HCT116 (cell line): ENCODE measurements around the gene WDR27. TPM values are rescaled to one million over a fixed set of nuclear protein-coding genes. Genes with fewer than 3 reads are reported as not detected.

ENCODE experiments used
- ATAC-seq: fragments of 200-7000 bp; cut with Tn5 transposase; 2 replicates; pipeline ENCODE4 v1.9.1; 2020; ENCODE audit warnings: mild to moderate bottlenecking, moderate library complexity
- BruUV-seq: library from RNA; stranded (reverse); fragments of 400-500 nt; replicated peaks from 2 replicates; lab custom pipeline; 2021; lab: Mats Ljungman, UMichigan
- CTCF ChIA-PET: fragments of 300-600 bp; sonication (Branson Sonifier 250); formaldehyde crosslinking; loops from one replicate; lab custom pipeline; 2021; ENCODE audit warnings: antibody characterized with exemption; lab: Charles Lee
- POLR2A ChIA-PET: fragments of 300-600, 350-600 bp; sonication (Branson Sonifier 250); formaldehyde crosslinking; loops from one replicate; lab custom pipeline; 2021; ENCODE audit warnings: antibody characterized with exemption; lab: Charles Lee
- RAD21 ChIA-PET, 2 experiments: fragments of 300-600 bp; sonication (Branson Sonifier 250); formaldehyde crosslinking; loops; one replicate each; lab custom pipeline; 2023; ENCODE audit warnings: low total read pairs in 2 of 2; ENCODE audit not compliant: uncharacterized antibody in 2 of 2, unreplicated experiment in 2 of 2, low non-redundant PET in 1 of 2; lab: Charles Lee
- DNase-seq: peaks from one replicate; pipeline ENCODE4 v3.0.0-alpha.2; 2010; ENCODE audit warnings: low read depth, low spot score
- H2AFZ ChIP-seq: fragments of 200-600 bp; shearing (Covaris generic), sonication (generic); 2 replicates; pipeline ENCODE4 v1.6.1; 2017; ENCODE audit warnings: low read depth, mixed run types, mixed read lengths, antibody characterized with exemption, low read length; ENCODE audit not compliant: poor library complexity, severe bottlenecking
- H3K27ac ChIP-seq: 2 replicates; pipeline ENCODE4 v1.5.1; 2012; ENCODE audit warnings: low read depth, low read length
- H3K27me3 ChIP-seq: fragments of 200-600 bp; sonication (generic); 2 replicates; pipeline ENCODE4 v1.6.1; 2016; ENCODE audit warnings: mixed run types, low read length, mixed read lengths; ENCODE audit not compliant: insufficient read depth
- H3K36me3 ChIP-seq, 2 experiments: fragments of 200-500 bp in 1 of 2; fragments of 200-600 bp in 1 of 2; sonication (Bioruptor generic) in 1 of 2; sonication (generic) in 1 of 2; 2 replicates each; pipeline versions ENCODE4 v1.5.1 to v1.6.1; 2014 to 2016; ENCODE audit warnings: low read length in 2 of 2, inconsistent platforms in 1 of 2, mixed read lengths in 1 of 2, mixed run types in 1 of 2; ENCODE audit not compliant: insufficient read depth in 2 of 2, control insufficient read depth in 1 of 2
- H3K4me1 ChIP-seq, 2 experiments: fragments of 200-600 bp in 1 of 2; sonication (generic) in 1 of 2; 2 replicates each; pipeline versions ENCODE4 v1.5.1 to v1.6.1; 2012 to 2017; ENCODE audit warnings: low read length in 2 of 2, inconsistent platforms in 1 of 2, mild to moderate bottlenecking in 1 of 2, mixed read lengths in 1 of 2, mixed run types in 1 of 2, moderate library complexity in 1 of 2; ENCODE audit not compliant: insufficient read depth in 2 of 2, control insufficient read depth in 1 of 2
- H3K4me2 ChIP-seq: fragments of 200-600 bp; sonication (generic); 2 replicates; pipeline ENCODE4 v1.6.1; 2017; ENCODE audit warnings: mixed run types, low read length, mixed read lengths
- H3K4me3 ChIP-seq, 2 experiments: fragments of 200-600 bp in 1 of 2; sonication (generic) in 1 of 2; replicated peaks in 1 of 2; 2 replicates each; pipeline ENCODE4 v1.5.1; 2011 to 2016; ENCODE audit warnings: low read length in 2 of 2, control low read depth in 1 of 2, low read depth in 1 of 2, mild to moderate bottlenecking in 1 of 2, mixed read lengths in 1 of 2, mixed run types in 1 of 2
- H3K79me2 ChIP-seq: fragments of 200-600 bp; sonication (generic); 2 replicates; pipeline ENCODE4 v1.6.1; 2017; ENCODE audit warnings: mild to moderate bottlenecking, mixed run types, low read length, moderate library complexity, mixed read lengths; ENCODE audit not compliant: insufficient read depth
- H3K9ac ChIP-seq: fragments of 200-600 bp; sonication (generic); 2 replicates; pipeline ENCODE4 v1.6.1; 2016; ENCODE audit warnings: low read length, mixed read lengths
- H3K9me2 ChIP-seq: fragments of 200-600 bp; sonication (generic), shearing (Covaris generic); 2 replicates; pipeline ENCODE4 v1.6.1; 2017; ENCODE audit warnings: mixed run types, mild to moderate bottlenecking, moderate library complexity; ENCODE audit not compliant: insufficient read depth
- H3K9me3 ChIP-seq, 2 experiments: fragments of 200-500 bp in 1 of 2; fragments of 200-600 bp in 1 of 2; sonication (Bioruptor generic) in 1 of 2; sonication (generic) in 1 of 2; 2 replicates each; pipeline ENCODE4 v1.6.1; 2014 to 2017; ENCODE audit warnings: low read length in 2 of 2, mixed read lengths in 2 of 2, inconsistent platforms in 1 of 2, low read depth in 1 of 2, mild to moderate bottlenecking in 1 of 2, mixed run types in 1 of 2, moderate library complexity in 1 of 2; ENCODE audit not compliant: control insufficient read depth in 1 of 2, insufficient read depth in 1 of 2
- H4K20me1 ChIP-seq: fragments of 200-600 bp; sonication (generic), shearing (Covaris generic); 2 replicates; pipeline ENCODE4 v1.6.1; 2017; ENCODE audit warnings: mixed run types, mild to moderate bottlenecking, moderate library complexity; ENCODE audit not compliant: insufficient read depth
- CBX3 ChIP-seq: IDR thresholded peaks from 2 replicates; pipeline ENCODE4 v1.6.1; 2012; ENCODE audit warnings: low read depth
- ELF1 ChIP-seq: IDR thresholded peaks from 2 replicates; pipeline ENCODE4 v1.6.1; 2012; ENCODE audit warnings: low read depth, borderline replicate concordance
- EZH2 ChIP-seq: fragments of 200-600 bp; sonication (generic); IDR thresholded peaks from 2 replicates; pipeline ENCODE4 v1.6.1; 2017; ENCODE audit warnings: antibody characterized with exemption, mixed run types
- EZH2phosphoT487 ChIP-seq: fragments of 200-600 bp; IDR thresholded peaks from 2 replicates; pipeline ENCODE4 v1.6.1; 2018; ENCODE audit warnings: antibody characterized with exemption, borderline replicate concordance
- FOSL1 ChIP-seq: IDR thresholded peaks from 2 replicates; pipeline ENCODE4 v1.6.1; 2012; ENCODE audit warnings: low read depth
- JUND ChIP-seq: IDR thresholded peaks from 2 replicates; pipeline ENCODE4 v1.6.1; 2012
- POLR2AphosphoS5 ChIP-seq: IDR thresholded peaks from 2 replicates; pipeline ENCODE4 v1.6.1; 2011; ENCODE audit warnings: mild to moderate bottlenecking, low read depth, low read length, moderate library complexity
- SIN3A ChIP-seq: IDR thresholded peaks from 2 replicates; pipeline ENCODE4 v1.6.1; 2012; ENCODE audit warnings: low read depth
- SP1 ChIP-seq: IDR thresholded peaks from 2 replicates; pipeline ENCODE4 v1.6.1; 2012; ENCODE audit warnings: low read depth
- ZNF274 ChIP-seq: fragments of 200-500 bp; sonication (Bioruptor generic); IDR thresholded peaks from 2 replicates; pipeline ENCODE4 v1.6.1; 2014; ENCODE audit warnings: mild to moderate bottlenecking, low read depth, low read length, inconsistent platforms
- intact Hi-C: fragments of 100-400 bp; cut with micrococcal nuclease; formaldehyde crosslinking; loops from 2 replicates; pipeline ENCODE4 v1.10.0; 2022
- total RNA-seq: library from RNA; stranded (reverse); gene quantifications from one replicate; pipeline ENCODE4 v1.2.1, GENCODE V29; 2021; ENCODE audit not compliant: unreplicated experiment
- TF ChIP-seq, protein P1 (sequence below), 3 experiments: fragments of 200-600 bp in 1 of 3; sonication (generic) in 1 of 3; IDR thresholded peaks in 2 of 3; conservative IDR thresholded peaks in 1 of 3; 2 replicates each; pipeline ENCODE4 v1.5.1; 2012 to 2017; ENCODE audit warnings: low read depth in 2 of 3, low read length in 2 of 3, antibody characterized with exemption in 1 of 3, borderline replicate concordance in 1 of 3, control low read depth in 1 of 3, mild to moderate bottlenecking in 1 of 3, mixed read lengths in 1 of 3, mixed run types in 1 of 3, moderate library complexity in 1 of 3; ENCODE audit not compliant: insufficient read depth in 1 of 3
- TF ChIP-seq, protein P2 (sequence below): IDR thresholded peaks from 2 replicates; pipeline ENCODE4 v1.6.1; 2012
- TF ChIP-seq, protein P3 (sequence below): IDR thresholded peaks from 2 replicates; pipeline ENCODE4 v1.6.1; 2012; ENCODE audit warnings: low read depth
- TF ChIP-seq, protein P4 (sequence below): IDR thresholded peaks from 2 replicates; pipeline ENCODE4 v1.6.1; 2012

WDR27 gene
- total RNA-seq, 1 experiment from 2014 or later, result 60.6 TPM

DNA sequence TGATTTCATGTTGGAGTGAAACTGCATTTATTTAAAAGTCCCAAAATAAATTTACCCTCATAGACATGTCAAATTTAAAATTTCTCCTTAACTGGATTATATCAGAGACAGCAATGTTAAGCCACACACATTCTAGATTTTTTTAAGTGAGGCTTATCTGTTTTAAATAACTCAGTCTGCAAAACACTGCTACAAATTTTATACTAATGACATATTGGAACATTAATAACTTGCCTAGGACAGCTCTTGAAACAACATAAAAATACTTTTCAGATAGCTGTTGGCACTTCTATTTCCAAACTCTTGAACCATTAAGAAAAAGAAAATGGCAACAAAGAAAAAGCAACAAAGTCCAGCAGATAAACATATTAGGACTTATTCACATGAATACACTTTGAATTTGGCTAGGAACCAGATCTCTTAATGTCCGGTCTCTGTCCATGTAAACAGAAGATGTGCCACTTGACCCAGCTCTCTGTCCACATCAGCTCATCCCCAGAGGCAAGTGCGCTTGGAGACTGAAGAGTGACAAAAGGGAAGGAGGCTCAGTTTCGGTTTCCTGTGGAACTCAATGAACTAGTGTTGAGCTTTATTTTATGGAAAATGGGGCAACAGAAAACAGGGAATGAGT is 228.9 kb downstream of the WDR27 start:
- BruUV-seq, result no TSS peak
- RAD21 ChIA-PET, result no interaction called here
- DNase-seq, result no peak
- Histone ChIP-seq H3K4me3 (no peak overlapping the region), H3K27ac (no peak overlapping the region), H3K4me1 (no peaks in the 10 kb centered on the region), H3K9ac (no peak overlapping the region), H3K27me3 (no peaks in the 10 kb centered on the region), H3K4me2 (no peak overlapping the region), H4K20me1 (no peaks in the 10 kb centered on the region), H3K79me2 (no peaks in the 10 kb centered on the region)
- TF ChIP-seq JUND (no peak), SIN3A (no peak), SP1 (no peak), CBX3 (no peak), EZH2phosphoT487 (no peak), EZH2 (no peak), FOSL1 (no peak), ELF1 (no peak), ZNF274 (no peak), POLR2AphosphoS5 (no peak)
- TF ChIP-seq, protein P1, sequence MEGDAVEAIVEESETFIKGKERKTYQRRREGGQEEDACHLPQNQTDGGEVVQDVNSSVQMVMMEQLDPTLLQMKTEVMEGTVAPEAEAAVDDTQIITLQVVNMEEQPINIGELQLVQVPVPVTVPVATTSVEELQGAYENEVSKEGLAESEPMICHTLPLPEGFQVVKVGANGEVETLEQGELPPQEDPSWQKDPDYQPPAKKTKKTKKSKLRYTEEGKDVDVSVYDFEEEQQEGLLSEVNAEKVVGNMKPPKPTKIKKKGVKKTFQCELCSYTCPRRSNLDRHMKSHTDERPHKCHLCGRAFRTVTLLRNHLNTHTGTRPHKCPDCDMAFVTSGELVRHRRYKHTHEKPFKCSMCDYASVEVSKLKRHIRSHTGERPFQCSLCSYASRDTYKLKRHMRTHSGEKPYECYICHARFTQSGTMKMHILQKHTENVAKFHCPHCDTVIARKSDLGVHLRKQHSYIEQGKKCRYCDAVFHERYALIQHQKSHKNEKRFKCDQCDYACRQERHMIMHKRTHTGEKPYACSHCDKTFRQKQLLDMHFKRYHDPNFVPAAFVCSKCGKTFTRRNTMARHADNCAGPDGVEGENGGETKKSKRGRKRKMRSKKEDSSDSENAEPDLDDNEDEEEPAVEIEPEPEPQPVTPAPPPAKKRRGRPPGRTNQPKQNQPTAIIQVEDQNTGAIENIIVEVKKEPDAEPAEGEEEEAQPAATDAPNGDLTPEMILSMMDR (IDR thresholded peaks at IDR 0.05 in 2 of 3, conservative IDR thresholded peaks at IDR 0.05 in 1 of 3; ENCODE audit: borderline replicate concordance in 1 of 3, insufficient read depth in 1 of 3, low read depth in 2 of 3, low read length in 2 of 3), result no peak
- TF ChIP-seq, protein P2, sequence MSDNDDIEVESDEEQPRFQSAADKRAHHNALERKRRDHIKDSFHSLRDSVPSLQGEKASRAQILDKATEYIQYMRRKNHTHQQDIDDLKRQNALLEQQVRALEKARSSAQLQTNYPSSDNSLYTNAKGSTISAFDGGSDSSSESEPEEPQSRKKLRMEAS, result no peak
- TF ChIP-seq, protein P3, sequence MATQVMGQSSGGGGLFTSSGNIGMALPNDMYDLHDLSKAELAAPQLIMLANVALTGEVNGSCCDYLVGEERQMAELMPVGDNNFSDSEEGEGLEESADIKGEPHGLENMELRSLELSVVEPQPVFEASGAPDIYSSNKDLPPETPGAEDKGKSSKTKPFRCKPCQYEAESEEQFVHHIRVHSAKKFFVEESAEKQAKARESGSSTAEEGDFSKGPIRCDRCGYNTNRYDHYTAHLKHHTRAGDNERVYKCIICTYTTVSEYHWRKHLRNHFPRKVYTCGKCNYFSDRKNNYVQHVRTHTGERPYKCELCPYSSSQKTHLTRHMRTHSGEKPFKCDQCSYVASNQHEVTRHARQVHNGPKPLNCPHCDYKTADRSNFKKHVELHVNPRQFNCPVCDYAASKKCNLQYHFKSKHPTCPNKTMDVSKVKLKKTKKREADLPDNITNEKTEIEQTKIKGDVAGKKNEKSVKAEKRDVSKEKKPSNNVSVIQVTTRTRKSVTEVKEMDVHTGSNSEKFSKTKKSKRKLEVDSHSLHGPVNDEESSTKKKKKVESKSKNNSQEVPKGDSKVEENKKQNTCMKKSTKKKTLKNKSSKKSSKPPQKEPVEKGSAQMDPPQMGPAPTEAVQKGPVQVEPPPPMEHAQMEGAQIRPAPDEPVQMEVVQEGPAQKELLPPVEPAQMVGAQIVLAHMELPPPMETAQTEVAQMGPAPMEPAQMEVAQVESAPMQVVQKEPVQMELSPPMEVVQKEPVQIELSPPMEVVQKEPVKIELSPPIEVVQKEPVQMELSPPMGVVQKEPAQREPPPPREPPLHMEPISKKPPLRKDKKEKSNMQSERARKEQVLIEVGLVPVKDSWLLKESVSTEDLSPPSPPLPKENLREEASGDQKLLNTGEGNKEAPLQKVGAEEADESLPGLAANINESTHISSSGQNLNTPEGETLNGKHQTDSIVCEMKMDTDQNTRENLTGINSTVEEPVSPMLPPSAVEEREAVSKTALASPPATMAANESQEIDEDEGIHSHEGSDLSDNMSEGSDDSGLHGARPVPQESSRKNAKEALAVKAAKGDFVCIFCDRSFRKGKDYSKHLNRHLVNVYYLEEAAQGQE, result no peak
- TF ChIP-seq, protein P4, sequence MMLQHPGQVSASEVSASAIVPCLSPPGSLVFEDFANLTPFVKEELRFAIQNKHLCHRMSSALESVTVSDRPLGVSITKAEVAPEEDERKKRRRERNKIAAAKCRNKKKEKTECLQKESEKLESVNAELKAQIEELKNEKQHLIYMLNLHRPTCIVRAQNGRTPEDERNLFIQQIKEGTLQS, result no peak
- TF ChIP-seq, all 23 proteins: peak for 0
- Histone ChIP-seq H2AFZ (no peak overlapping the region), H3K9me3 (peaks cover 3 to 4% of the 10 kb centered on the region in 2 experiments; a peak in 2 of 4 replicates), H3K36me3 (no peaks in the 10 kb centered on the region), H3K9me2 (no peaks in the 10 kb centered on the region)
- ATAC-seq, result no peak
- CTCF ChIA-PET, result no interaction called here
- intact Hi-C loops, result no loop called here
- POLR2A ChIA-PET, result no interaction called here
